Activated CD4-positive, alpha-beta memory T cell treated with anti-CD3 and anti-CD28 coated beads for 36 hours (primary cell): ENCODE measurements around the gene IMPACT. TPM values are rescaled to one million over a fixed set of nuclear protein-coding genes. Genes with fewer than 3 reads are reported as not detected.

Experiments used
- CTCF ChIA-PET: fragments of 350-600 bp; sonication (Branson Sonifier 250); formaldehyde crosslinking; loops from one replicate; lab custom pipeline; 2021; ENCODE audit warnings: antibody characterized with exemption, inconsistent platforms; lab: Charles Lee
- POLR2A ChIA-PET: fragments of 350-600 bp; sonication (Branson Sonifier 250); formaldehyde crosslinking; loops from one replicate; lab custom pipeline; 2021; ENCODE audit warnings: antibody characterized with exemption; lab: Charles Lee
- DNase-seq: peaks from one replicate; pipeline ENCODE4 v3.0.0-alpha.2; 2020
- H3K27ac Mint-ChIP-seq: one replicate; pipeline ENCODE4 v1.8.0; 2021; ENCODE audit warnings: mixed read lengths
- H3K27me3 Mint-ChIP-seq: one replicate; pipeline ENCODE4 v1.8.0; 2021; ENCODE audit warnings: mixed read lengths
- H3K36me3 Mint-ChIP-seq: one replicate; pipeline ENCODE4 v1.8.0; 2021; ENCODE audit warnings: mixed read lengths
- H3K4me1 Mint-ChIP-seq: one replicate; pipeline ENCODE4 v1.8.0; 2021; ENCODE audit warnings: low read depth, mixed read lengths
- H3K4me3 Mint-ChIP-seq: one replicate; pipeline ENCODE4 v1.8.0; 2021; ENCODE audit warnings: mild to moderate bottlenecking, mixed read lengths
- H3K9me3 Mint-ChIP-seq: one replicate; pipeline ENCODE4 v1.8.0; 2021; ENCODE audit warnings: mixed read lengths
- intact Hi-C: fragments of 100-400 bp; cut with micrococcal nuclease; formaldehyde crosslinking; loops from one replicate; pipeline ENCODE4 v1.15.1; 2023
- total RNA-seq, 2 experiments: library from RNA; stranded (reverse); gene quantifications; one replicate each; pipeline ENCODE4 v1.2.3, GENCODE V29; 2021

The IMPACT gene
- total RNA-seq, 2 experiments from 2014 or later, result 13.7 to 15.9 TPM

DNA sequence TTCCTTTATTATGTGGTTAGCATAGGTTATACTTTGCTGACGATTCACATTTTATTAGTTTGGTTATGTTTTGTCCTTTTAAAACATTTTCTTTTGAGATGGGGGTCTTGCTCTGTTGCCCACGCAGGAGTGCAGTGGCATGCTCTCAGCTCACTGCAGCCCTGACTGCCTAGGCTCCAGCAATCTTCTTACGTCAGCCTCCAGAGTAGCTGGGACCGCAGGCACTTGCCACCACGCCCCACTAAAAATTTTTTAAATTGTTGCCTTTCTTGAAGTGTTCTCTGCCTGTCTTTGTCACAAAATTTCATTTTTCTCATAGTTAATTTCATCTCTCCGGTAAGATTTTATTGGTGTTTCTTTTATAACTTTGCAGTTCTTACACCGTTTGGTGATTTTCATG is 52.9 kb downstream of the IMPACT start:
- no peaks in the 10 kb centered on the region for H3K36me3 Mint-ChIP-seq
- H3K9me3 Mint-ChIP-seq, result peaks cover 3% of the 10 kb centered on the region
- intact Hi-C loops, result no loop called here
- no peak for DNase-seq
- CTCF ChIA-PET, result interaction anchor here (1.9 kb wide), 1 partner anchor 9 kb away, joined by 13 read pairs; no protein-coding TSS in a partner anchor
- peaks cover 6% of the 10 kb centered on the region for H3K27me3 Mint-ChIP-seq
- no peak overlapping the region for H3K27ac Mint-ChIP-seq
- POLR2A ChIA-PET, result no interaction called here
- peaks cover 8% of the 10 kb centered on the region for H3K4me1 Mint-ChIP-seq
- H3K4me3 Mint-ChIP-seq, result no peak overlapping the region

DNA sequence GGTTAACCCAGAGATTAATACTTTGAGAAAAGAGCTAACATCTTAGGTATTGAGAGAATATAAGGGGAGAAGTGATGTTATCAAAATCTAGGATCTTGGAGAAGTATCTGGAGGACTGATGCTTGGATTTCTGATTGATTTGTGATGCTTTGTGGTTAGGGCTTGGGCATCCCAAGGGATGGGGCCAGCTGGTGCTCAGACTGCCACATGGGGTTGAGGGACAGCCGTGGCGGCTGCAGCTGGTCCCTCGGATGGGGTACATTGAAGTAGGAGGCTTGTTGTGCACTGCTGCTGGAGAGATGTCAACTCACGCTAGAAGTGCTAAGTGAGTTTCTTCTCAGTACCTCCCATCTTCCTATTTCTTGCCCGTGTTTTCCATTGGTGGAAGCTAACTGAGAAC is 56.4 kb downstream of the IMPACT start:
- Mint-ChIP-seq H3K4me3 (no peak overlapping the region), H3K27ac (no peak overlapping the region), H3K36me3 (no peaks in the 10 kb centered on the region), H3K9me3 (peaks cover 3% of the 10 kb centered on the region), H3K4me1 (peaks cover 9% of the 10 kb centered on the region), H3K27me3 (peaks cover 5% of the 10 kb centered on the region)
- ChIA-PET CTCF (interaction anchor here (1.1 to 14.3 kb wide), 6 partner anchors 9 to 306 kb away, joined by 3 to 441 read pairs (median 3); no protein-coding TSS in a partner anchor), POLR2A (no interaction called here)
- DNase-seq, result no peak
- intact Hi-C loops, result no loop called here

DNA sequence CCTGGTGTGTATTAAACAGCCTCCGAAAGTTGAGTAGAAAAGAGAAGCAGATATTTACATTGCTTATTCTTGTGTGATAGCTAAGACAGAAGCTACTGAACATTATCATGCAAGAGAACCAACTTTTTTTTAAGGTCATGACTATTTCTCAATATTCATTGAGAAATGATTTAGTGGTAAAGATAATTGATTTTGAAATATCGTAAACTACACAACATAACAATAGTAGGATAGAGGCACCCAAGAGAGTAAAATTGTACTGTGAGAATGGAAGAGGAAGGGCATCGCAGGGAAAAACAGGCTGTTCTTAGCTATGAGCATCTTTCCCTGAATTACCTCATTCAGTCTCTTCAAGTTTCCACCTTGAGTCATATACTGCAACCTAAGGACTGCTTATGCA is 59.2 kb downstream of the IMPACT start:
- CTCF ChIA-PET, result interaction anchor here (1.0 to 14.3 kb wide), 5 partner anchors 122 to 309 kb away, joined by 3 to 441 read pairs (median 3); no protein-coding TSS in a partner anchor
- Mint-ChIP-seq H3K4me3 (no peak overlapping the region), H3K27ac (no peak overlapping the region), H3K27me3 (peaks cover 5% of the 10 kb centered on the region), H3K4me1 (peaks cover 13% of the 10 kb centered on the region), H3K9me3 (no peaks in the 10 kb centered on the region), H3K36me3 (no peaks in the 10 kb centered on the region)
- intact Hi-C loops, result loop anchor here (5.0 kb wide), 2 partner anchors 38 to 58 kb away; partner anchors contain the start of gene IMPACT
- POLR2A ChIA-PET, result no interaction called here
- DNase-seq, result no peak

DNA sequence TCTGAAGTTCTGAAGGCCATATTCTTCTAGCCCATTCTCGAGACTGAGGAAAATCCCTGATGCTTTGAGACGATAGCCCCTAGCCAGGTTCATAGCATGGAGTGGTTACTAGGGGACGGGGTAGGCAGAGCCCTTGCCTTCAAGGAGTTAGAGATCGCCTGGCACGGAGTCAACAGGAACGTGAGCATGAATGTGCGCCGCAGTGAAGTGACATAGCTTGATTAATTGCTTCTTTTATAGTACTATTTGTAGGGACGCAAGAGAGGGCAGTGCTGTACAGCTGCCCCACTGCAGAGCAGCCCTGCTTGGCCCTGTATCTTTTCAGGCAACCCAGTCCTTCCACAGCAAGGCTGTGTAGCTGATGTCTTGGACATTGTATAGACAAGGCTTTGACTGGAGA is 60.2 kb downstream of the IMPACT start:
- Mint-ChIP-seq H3K4me1 (peaks cover 14% of the 10 kb centered on the region), H3K27ac (no peak overlapping the region), H3K4me3 (no peak overlapping the region), H3K27me3 (peaks cover 6% of the 10 kb centered on the region), H3K9me3 (no peaks in the 10 kb centered on the region), H3K36me3 (no peaks in the 10 kb centered on the region)
- POLR2A ChIA-PET, result no interaction called here
- CTCF ChIA-PET, result interaction anchor here (1.1 to 14.3 kb wide), 9 partner anchors 11 to 311 kb away, joined by 3 to 441 read pairs (median 7); no protein-coding TSS in a partner anchor
- intact Hi-C loops, result loop anchor here (1.0 to 5.0 kb wide), 3 partner anchors 39 to 240 kb away; partner anchors contain the start of gene IMPACT
- no peak for DNase-seq

DNA sequence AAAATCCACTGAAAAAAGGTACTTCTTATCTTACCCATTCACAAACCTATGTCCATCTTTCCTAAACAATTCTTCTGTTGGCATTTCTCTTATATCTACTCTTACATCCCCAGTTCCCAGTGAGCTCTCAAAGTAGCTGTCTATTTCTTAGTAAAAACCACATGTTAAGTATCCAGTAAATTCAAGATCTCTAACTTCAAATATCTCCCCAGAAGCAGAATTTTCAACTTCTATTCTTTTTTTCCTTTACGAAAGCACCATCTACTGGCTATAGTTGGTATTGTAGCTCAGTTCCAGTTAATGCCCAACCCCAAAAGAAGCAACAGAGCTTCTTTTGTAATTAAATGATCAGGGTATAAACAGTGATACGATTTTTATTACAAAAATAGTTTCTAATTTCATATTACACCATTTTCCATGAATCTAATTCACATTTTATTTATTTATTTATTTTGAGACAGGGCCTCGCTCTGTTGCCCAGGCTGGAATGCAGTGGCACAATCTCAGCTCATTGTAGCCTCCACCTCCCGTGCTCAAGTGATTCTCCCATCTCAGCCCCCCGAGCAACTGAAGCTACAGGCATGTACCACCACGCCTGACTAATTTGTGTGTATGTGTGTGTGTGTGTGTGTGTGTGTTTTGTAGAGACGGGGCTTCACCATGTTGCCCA is 62.5 kb downstream of the IMPACT start:
- peaks cover 13% of the 10 kb centered on the region for H3K27me3 Mint-ChIP-seq

DNA sequence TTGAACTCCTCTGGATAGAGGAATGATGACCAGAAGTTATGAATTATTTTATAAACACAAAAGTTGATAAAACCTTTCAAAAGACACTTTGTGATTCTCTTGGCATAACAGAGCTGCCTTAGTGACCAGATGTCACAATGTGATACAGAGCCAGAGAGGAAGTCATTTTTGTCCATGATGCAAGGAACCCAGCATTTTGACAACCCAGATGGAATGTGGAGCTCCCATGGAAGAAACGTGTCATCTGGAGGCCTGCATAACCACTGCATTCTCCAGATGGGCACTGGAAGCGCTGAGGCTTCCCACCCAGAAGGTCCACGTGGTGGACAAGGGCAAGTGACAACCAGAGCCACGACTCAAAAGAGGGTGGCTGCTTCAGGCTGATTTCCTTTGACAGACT is 64.1 kb downstream of the IMPACT start:
- Mint-ChIP-seq H3K4me3 (no peak overlapping the region), H3K27ac (no peak overlapping the region), H3K36me3 (no peaks in the 10 kb centered on the region), H3K4me1 (peaks cover 18% of the 10 kb centered on the region), H3K27me3 (peaks cover 21% of the 10 kb centered on the region), H3K9me3 (no peaks in the 10 kb centered on the region)
- DNase-seq, result no peak
- ChIA-PET POLR2A (no interaction called here), CTCF (interaction anchor here (0.7 to 14.3 kb wide), 6 partner anchors 11 to 314 kb away, joined by 4 to 441 read pairs (median 23); partner anchors contain the start of gene HRH4)
- intact Hi-C loops, result no loop called here

More for the DNA sequence above, 62.5 kb downstream of the IMPACT start:
- peaks cover 18% of the 10 kb centered on the region for H3K4me1 Mint-ChIP-seq
- DNase-seq, result no peak
- intact Hi-C loops, result loop anchor here (1.0 to 5.0 kb wide), 4 partner anchors 42 to 313 kb away; partner anchors contain the start of gene IMPACT
- ChIA-PET CTCF (interaction anchor here (0.6 to 14.3 kb wide), 56 partner anchors 9 to 570 kb away, joined by 3 to 441 read pairs (median 4); partner anchors contain the start of genes CABYR, HRH4 and OSBPL1A), POLR2A (interaction anchor here (0.8 to 1.4 kb wide), 2 partner anchors 120 to 129 kb away, joined by 3 read pairs; no protein-coding TSS in a partner anchor)
- no peaks in the 10 kb centered on the region for H3K9me3 Mint-ChIP-seq
- H3K27ac Mint-ChIP-seq, result no peak overlapping the region
- H3K4me3 Mint-ChIP-seq, result no peak overlapping the region
- H3K36me3 Mint-ChIP-seq, result no peaks in the 10 kb centered on the region

DNA sequence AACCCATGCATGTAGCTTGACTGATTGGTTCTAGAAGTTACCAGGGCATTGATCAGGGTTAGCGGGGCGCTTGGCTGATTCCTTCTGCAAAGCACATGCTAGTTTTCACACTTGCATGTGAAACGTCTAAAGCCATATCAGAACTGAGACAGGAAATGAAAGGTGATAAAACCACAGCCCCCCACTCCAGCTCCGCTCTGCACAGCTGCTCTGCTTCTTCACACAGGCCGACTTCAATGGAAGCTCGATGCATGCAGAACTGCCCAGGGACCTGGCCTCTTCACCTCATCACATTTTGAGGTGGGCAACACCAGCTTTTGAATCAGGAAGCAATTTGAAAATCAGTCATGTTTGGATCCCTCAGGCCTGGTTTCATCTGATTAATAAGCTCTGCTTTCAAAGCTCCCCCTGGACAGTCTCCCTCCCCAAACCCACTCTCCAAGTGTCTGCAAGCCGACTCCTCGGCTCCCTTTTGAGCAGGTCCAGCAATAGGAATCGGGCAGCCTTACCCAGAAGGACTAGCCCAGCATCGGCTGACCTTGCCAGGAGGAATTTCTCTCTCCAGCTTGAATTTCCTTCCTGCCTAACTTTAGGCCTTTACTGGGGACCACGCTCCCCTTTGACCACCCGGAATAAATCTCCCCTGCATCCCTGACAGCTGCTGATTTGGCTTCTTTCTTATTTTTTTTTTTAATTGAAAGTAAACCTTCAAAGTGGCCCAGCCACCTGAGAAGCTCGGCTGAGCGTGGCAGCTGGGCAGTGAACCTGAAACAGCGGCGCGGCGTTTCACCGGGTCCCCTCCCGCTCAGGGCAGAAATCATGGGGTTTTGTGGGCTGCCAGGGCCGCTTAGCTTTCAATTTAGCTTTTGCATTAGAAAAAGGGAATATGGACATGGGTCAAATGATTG is 65.7 kb downstream of the IMPACT start:
- Mint-ChIP-seq H3K4me3 (no peak overlapping the region), H3K9me3 (no peaks in the 10 kb centered on the region), H3K27ac (no peak overlapping the region), H3K4me1 (peaks cover 13% of the 10 kb centered on the region), H3K36me3 (no peaks in the 10 kb centered on the region), H3K27me3 (peaks cover 21% of the 10 kb centered on the region)
- CTCF ChIA-PET, result interaction anchor here (0.7 to 14.3 kb wide), 6 partner anchors 10 to 315 kb away, joined by 3 to 441 read pairs (median 4); no protein-coding TSS in a partner anchor
- DNase-seq, result peak; percentile 22
- intact Hi-C loops, result no loop called here
- POLR2A ChIA-PET, result no interaction called here

DNA sequence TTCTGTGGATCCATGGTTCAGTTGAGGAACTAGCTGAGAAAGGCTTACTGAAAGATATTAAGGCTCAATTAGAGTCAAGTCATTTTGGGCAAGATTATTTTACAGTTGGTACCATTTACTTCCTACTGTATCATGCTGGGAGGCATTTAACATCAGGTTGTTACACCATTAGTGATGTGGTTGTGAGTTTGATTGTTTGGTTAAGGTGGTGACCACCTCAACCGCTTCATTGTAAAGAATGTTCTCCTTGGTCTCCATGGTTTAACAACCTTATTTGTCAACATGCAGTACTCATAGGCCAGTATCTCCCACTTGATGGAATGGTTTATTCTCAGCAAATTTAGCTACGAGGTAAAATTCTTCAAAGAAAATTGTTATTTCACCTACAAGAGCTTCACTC is 68.1 kb downstream of the IMPACT start:
- ChIA-PET POLR2A (interaction anchor here (0.5 kb wide), 1 partner anchor 103 kb away, joined by 3 read pairs; no protein-coding TSS in a partner anchor), CTCF (interaction anchor here (1.6 to 14.3 kb wide), 2 partner anchors 20 to 131 kb away, joined by 5 to 441 read pairs; no protein-coding TSS in a partner anchor)
- H3K4me1 Mint-ChIP-seq, result peaks cover 5% of the 10 kb centered on the region
- H3K9me3 Mint-ChIP-seq, result no peaks in the 10 kb centered on the region
- no peaks in the 10 kb centered on the region for H3K36me3 Mint-ChIP-seq
- intact Hi-C loops, result no loop called here
- no peak overlapping the region for H3K27ac Mint-ChIP-seq
- peaks cover 16% of the 10 kb centered on the region for H3K27me3 Mint-ChIP-seq
- no peak overlapping the region for H3K4me3 Mint-ChIP-seq
- DNase-seq, result no peak

DNA sequence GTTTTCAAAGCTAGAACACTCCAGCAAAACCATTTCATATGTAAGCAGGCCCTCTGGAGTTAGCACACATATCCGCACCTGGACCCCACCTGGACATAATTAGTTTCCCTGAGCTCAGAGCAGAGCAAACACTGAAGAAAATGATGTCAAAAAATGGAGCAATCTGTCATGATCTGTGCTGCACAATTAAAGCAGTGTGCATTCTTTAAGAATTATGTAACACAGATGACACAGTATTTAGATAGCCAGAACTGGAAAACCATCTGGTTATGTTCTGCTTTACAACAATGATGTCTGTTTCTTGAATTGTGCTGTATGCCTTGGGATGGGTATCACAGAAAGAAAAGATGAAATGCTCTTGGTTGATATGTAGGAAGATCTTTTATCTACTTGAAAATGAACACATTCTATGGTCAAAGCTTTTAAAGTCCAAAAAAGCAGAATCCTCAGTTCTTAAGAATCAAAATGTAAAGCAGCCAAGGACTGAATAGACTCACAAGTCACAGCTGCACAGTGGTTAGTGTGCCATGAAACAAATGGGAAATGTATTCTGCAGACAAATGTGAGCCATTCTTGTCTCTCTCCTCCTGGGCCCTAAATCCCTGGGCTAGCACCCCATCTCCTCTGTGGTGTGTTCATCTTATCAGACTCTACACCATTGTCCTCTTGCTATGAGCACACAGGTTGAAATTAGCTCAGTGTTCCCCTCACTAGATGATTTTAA is 70.7 kb downstream of the IMPACT start:
- ChIA-PET POLR2A (no interaction called here), CTCF (interaction anchor here (1.3 to 4.4 kb wide), 3 partner anchors 9 to 137 kb away, joined by 4 to 24 read pairs (median 4); no protein-coding TSS in a partner anchor)
- no peaks in the 10 kb centered on the region for H3K9me3 Mint-ChIP-seq
- H3K4me3 Mint-ChIP-seq, result no peak overlapping the region
- H3K27ac Mint-ChIP-seq, result no peak overlapping the region
- no peak for DNase-seq
- no peaks in the 10 kb centered on the region for H3K4me1 Mint-ChIP-seq
- peaks cover 13% of the 10 kb centered on the region for H3K27me3 Mint-ChIP-seq
- intact Hi-C loops, result no loop called here
- no peaks in the 10 kb centered on the region for H3K36me3 Mint-ChIP-seq

DNA sequence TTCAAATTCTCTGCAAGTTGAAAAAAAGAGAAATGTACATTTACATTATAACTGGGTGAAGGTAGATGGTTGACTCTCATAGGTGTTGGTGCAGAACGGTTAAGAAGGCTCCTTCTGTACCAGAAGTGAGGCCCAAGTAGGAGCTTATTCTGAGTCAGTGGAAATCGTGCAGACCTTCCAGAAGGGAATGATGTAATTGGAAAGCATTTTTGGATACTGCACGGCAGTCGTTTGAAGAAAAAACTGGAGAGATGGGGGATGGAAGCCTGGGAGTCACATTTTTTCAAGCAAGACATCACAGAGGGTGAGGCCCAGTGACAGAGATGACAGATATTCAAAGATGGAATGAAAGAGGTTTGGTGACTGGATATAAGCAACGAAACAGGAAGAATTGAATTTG is 73.3 kb downstream of the IMPACT start:
- POLR2A ChIA-PET, result no interaction called here
- Mint-ChIP-seq H3K4me1 (no peaks in the 10 kb centered on the region), H3K36me3 (no peaks in the 10 kb centered on the region), H3K9me3 (no peaks in the 10 kb centered on the region), H3K4me3 (no peak overlapping the region), H3K27me3 (peaks cover 8% of the 10 kb centered on the region), H3K27ac (no peak overlapping the region)
- CTCF ChIA-PET, result interaction anchor here (4.4 kb wide), 1 partner anchor 12 kb away, joined by 24 read pairs; no protein-coding TSS in a partner anchor
- no peak for DNase-seq
- intact Hi-C loops, result no loop called here

DNA sequence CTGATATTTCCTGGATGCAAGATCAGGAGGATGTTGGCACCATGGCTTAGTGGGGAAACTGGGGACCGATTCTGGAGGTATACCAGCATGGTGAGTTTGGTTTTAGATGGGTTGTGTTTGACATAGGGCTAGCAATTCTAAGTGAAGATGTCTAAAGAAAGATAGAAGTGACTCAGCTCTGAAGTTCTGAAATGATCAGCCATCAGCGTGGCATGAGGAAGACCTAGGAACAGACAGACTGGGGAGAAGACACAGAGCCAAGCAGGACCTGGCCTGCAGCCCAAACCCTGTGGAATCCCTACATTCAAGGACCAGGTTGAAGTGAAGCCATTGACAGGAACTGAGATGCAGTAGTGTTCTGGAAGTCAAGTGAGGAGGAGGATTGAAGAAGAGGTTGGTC is 73.7 kb downstream of the IMPACT start:
- Mint-ChIP-seq H3K4me3 (no peak overlapping the region), H3K4me1 (no peaks in the 10 kb centered on the region), H3K27ac (no peak overlapping the region), H3K27me3 (peaks cover 5% of the 10 kb centered on the region), H3K9me3 (no peaks in the 10 kb centered on the region), H3K36me3 (no peaks in the 10 kb centered on the region)
- ChIA-PET CTCF (interaction anchor here (4.4 kb wide), 1 partner anchor 12 kb away, joined by 24 read pairs; no protein-coding TSS in a partner anchor), POLR2A (no interaction called here)
- no peak for DNase-seq
- intact Hi-C loops, result no loop called here
